HFFc6 (cell line): Measurements from ENCODE around the gene MAU2. TPM values are rescaled to one million over a fixed set of nuclear protein-coding genes. Genes with fewer than 3 reads are reported as not detected.
"Not testable (repeated sequence)": the region's sequence is repeated elsewhere in the genome, so short reads cannot be mapped to it uniquely, and the experiment has no call there.

Source experiments
- DNase-seq: peaks from one replicate; pipeline ENCODE4 v3.0.0-alpha.2; 2018
- H3K27ac Mint-ChIP-seq: 2 replicates; pipeline ENCODE4 v1.8.0; 2020; ENCODE audit warnings: mild to moderate bottlenecking, mixed read lengths
- H3K27me3 Mint-ChIP-seq: 2 replicates; pipeline ENCODE4 v1.8.0; 2021; ENCODE audit warnings: mild to moderate bottlenecking, moderate library complexity, mixed read lengths; ENCODE audit not compliant: insufficient read depth
- H3K36me3 Mint-ChIP-seq: 2 replicates; pipeline ENCODE4 v1.8.0; 2021; ENCODE audit warnings: low read depth, mixed read lengths
- H3K4me1 Mint-ChIP-seq: 2 replicates; pipeline ENCODE4 v1.8.0; 2020; ENCODE audit warnings: low read depth, mixed read lengths
- H3K4me3 Mint-ChIP-seq: 2 replicates; pipeline ENCODE4 v1.8.0; 2020; ENCODE audit warnings: mild to moderate bottlenecking, moderate library complexity, mixed read lengths
- H3K9me3 Mint-ChIP-seq: 2 replicates; pipeline ENCODE4 v1.8.0; 2020; ENCODE audit warnings: mild to moderate bottlenecking, mixed read lengths
- CTCF ChIP-seq: fragments of 200-600 bp; sonication (generic); IDR thresholded peaks from 2 replicates; pipeline ENCODE4 v1.5.0; 2021; ENCODE audit warnings: antibody characterized with exemption, mild to moderate bottlenecking
- total RNA-seq, 6 experiments: library from RNA; stranded (reverse); fragmentation: NEBNext Ultra II Directional; extraction: Animal tissue kit (Norgen Biotek cat#: 25700); gene quantifications; 2 replicates in 1 of 6; 3 replicates in 5 of 6; pipeline ENCODE4 v1.2.3, GENCODE V29; 2021

The MAU2 gene
- total RNA-seq, 6 experiments from 2014 or later, result 24.8 to 33.0 (median 29.4) TPM

- TF ChIP-seq CTCF, result no peak
- Mint-ChIP-seq H3K4me3 (no peak overlapping the region), H3K9me3 (no peaks in the 10 kb centered on the region), H3K4me1 (peaks cover 8% of the 10 kb centered on the region; the same call in 1 of the 2 replicates), H3K36me3 (no peaks in the 10 kb centered on the region), H3K27ac (no peak overlapping the region), H3K27me3 (no peaks in the 10 kb centered on the region; the same call in 1 of the 2 replicates)
- no peak for DNase-seq
These were observed 58.9 kb downstream of the MAU2 start for GRCh38 chr19:19379527-19379926.

- H3K9me3 Mint-ChIP-seq, H3K36me3 Mint-ChIP-seq, DNase-seq, H3K27ac Mint-ChIP-seq, H3K4me1 Mint-ChIP-seq, H3K27me3 Mint-ChIP-seq, H3K4me3 Mint-ChIP-seq: not testable (repeated sequence)
These were observed 59.7 kb downstream of the MAU2 start for GRCh38 chr19:19380316-19380715.

GRCh38 chr19:19381007-19381926 is 60.6 kb downstream of the MAU2 start:
- Mint-ChIP-seq H3K36me3 (no peaks in the 10 kb centered on the region), H3K4me3 (no peak overlapping the region), H3K4me1 (peaks cover 8% of the 10 kb centered on the region; the same call in 1 of the 2 replicates), H3K9me3 (no peaks in the 10 kb centered on the region), H3K27me3 (no peaks in the 10 kb centered on the region; the same call in 1 of the 2 replicates), H3K27ac (no peak overlapping the region)
- DNase-seq, result no peak
- no peak for TF ChIP-seq CTCF

- no peak overlapping the region for H3K27ac Mint-ChIP-seq
- H3K4me1 Mint-ChIP-seq, result peaks cover 12% of the 10 kb centered on the region
- H3K4me3 Mint-ChIP-seq, result no peak overlapping the region
- no peaks in the 10 kb centered on the region for H3K9me3 Mint-ChIP-seq
- H3K36me3 Mint-ChIP-seq, result no peaks in the 10 kb centered on the region
- DNase-seq, result no peak
- H3K27me3 Mint-ChIP-seq, result no peaks in the 10 kb centered on the region; the same call in 1 of the 2 replicates
- TF ChIP-seq CTCF, result no peak
These were observed 61.5 kb downstream of the MAU2 start for GRCh38 chr19:19382118-19382517.

DNA sequence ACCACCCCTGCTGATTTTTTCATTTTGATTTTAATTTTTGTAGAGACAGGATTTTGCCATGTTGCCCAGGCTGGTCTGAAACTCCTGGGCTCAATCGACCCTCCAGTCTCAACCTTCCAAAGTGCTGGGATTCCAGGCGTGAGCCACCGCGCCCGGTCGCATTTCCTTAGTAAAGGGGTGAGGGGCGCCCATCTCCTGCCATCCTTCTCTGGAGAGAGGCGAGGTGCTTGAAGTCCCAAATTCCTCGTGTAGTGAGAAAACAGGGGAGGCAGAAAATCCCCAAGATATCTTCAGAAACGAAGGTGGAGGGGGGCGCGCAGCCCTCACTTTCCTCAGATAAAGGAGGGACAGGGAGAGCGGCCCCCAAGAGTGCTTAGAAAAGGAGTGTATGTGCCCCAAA is 63.9 kb downstream of the MAU2 start:
- Mint-ChIP-seq H3K4me3 (peak overlapping the region; percentile 76), H3K9me3 (no peaks in the 10 kb centered on the region), H3K4me1 (peaks cover 28% of the 10 kb centered on the region), H3K36me3 (no peaks in the 10 kb centered on the region), H3K27me3 (no peaks in the 10 kb centered on the region; the same call in 1 of the 2 replicates), H3K27ac (no peak overlapping the region)
- no peak for TF ChIP-seq CTCF
- DNase-seq, result no peak

DNA sequence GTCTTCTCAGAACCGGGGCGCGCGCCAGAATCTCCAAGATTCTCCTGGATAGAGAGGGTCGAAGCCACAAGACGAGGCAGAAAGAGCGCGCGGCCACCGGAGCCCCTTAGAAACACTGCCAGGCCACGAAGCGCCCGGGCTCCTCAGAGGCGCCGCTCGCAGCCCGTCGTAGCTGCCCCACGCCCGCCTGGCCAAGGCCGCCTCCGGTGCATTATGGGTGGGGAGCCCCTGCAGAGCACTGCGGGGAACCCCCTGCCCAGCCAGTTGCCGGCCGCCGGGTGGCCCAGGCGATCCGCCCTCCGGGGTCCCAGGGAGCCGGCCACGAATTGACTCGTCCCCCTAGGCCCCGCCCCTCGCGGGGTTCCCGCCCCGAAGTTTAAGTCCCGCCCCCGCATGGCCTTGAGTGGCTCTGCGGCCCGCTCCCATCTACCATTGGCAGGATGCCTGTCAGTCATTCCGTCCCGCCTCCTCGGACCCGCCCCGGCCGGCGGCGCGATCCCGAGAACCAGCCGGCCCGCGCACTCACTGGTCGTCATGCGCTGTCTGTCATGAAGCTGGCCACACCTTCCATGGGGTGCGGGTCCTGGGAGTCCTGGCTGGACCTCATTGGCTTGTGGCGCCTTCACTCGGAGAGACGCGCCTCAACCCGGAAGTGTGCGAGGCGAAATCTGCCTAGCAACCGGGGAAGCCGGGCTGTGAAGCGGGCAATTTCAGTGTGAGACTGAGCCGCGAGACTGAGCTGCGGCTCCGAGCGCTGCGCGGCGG is 64.7 kb downstream of the MAU2 start:
- peak overlapping the region; percentile 80 for H3K27ac Mint-ChIP-seq
- no peak; the same call in 1 of the 2 replicates for TF ChIP-seq CTCF
- H3K27me3 Mint-ChIP-seq, result no peaks in the 10 kb centered on the region; the same call in 1 of the 2 replicates
- peak; percentile 100 for DNase-seq
- no peaks in the 10 kb centered on the region for H3K9me3 Mint-ChIP-seq
- peak overlapping the region; percentile 76 for H3K4me3 Mint-ChIP-seq
- peaks cover 36% of the 10 kb centered on the region for H3K4me1 Mint-ChIP-seq
- H3K36me3 Mint-ChIP-seq, result no peaks in the 10 kb centered on the region
